AG20443 (cell line): Measurements from ENCODE around the gene ZNF791.
"Not testable (repeated sequence)": the region's sequence is repeated elsewhere in the genome, so short reads cannot be mapped to it uniquely, and the experiment has no call there.

Experiments used
- DNase-seq: peaks from one replicate; pipeline ENCODE4 v3.0.0; 2012; ENCODE audit warnings: low spot score, mixed read lengths

ZNF791 gene

GRCh38 chr19:12667731-12668302, 57.1 kb downstream of the ZNF791 start:
- no peak for DNase-seq

GRCh38 chr19:12668346-12668745, 57.6 kb downstream of the ZNF791 start:
- no peak for DNase-seq

GRCh38 chr19:12668932-12669269, 58.2 kb downstream of the ZNF791 start:
- DNase-seq, result peak; percentile 78

GRCh38 chr19:12669270-12670158, 58.8 kb downstream of the ZNF791 start:
- DNase-seq, result peak; percentile 86

- DNase-seq, result no peak
Observed at GRCh38 chr19:12670159-12670928, 59.6 kb downstream of the ZNF791 start.

- DNase-seq, result no peak
Observed at GRCh38 chr19:12672744-12673143, 62.0 kb downstream of the ZNF791 start.

- DNase-seq, result no peak
Observed at GRCh38 chr19:12675399-12675798, 64.7 kb downstream of the ZNF791 start.

GRCh38 chr19:12675940-12676339, 65.2 kb downstream of the ZNF791 start:
- DNase-seq, result no peak

GRCh38 chr19:12676384-12676792, 65.7 kb downstream of the ZNF791 start:
- DNase-seq, result peak; percentile 88

GRCh38 chr19:12676928-12677327, 66.2 kb downstream of the ZNF791 start:
- DNase-seq, result no peak

GRCh38 chr19:12678039-12678438, 67.3 kb downstream of the ZNF791 start:
- not testable (repeated sequence) for DNase-seq

- no peak for DNase-seq
Observed at GRCh38 chr19:12680034-12680433, 69.3 kb downstream of the ZNF791 start.

GRCh38 chr19:12681074-12681987, 70.6 kb downstream of the ZNF791 start, which contains the start of gene DHPS:
DHPS (minus strand) TSS chr19:12681880; CDS start chr19:12681766, 114 bp downstream.
- DNase-seq, result peak; percentile 96
